Spleen (tissue), 11 donors: Measurements from ENCODE around the gene YEATS2. TPM values are rescaled to one million over a fixed set of nuclear protein-coding genes. Genes with fewer than 3 reads are reported as not detected.

ENCODE experiments used
- DNase-seq: peaks from one replicate; pipeline ENCODE4 v3.0.0-alpha.2; 2020
- H3K27ac ChIP-seq, 8 donors: fragments of 200-600 bp; sonication (generic) in 7 of 8; 1 replicate in 4 of 8; 2 replicates in 4 of 8; pipeline versions ENCODE4 v1.5.0 to v1.8.0; 2016 to 2021; ENCODE audit warnings: inconsistent platforms in 4 of 8, mild to moderate bottlenecking in 4 of 8, moderate library complexity in 1 of 8
- H3K27me3 ChIP-seq, 7 donors: fragments of 200-600 bp; sonication (generic) in 6 of 7; replicated peaks in 1 of 7; 1 replicate in 4 of 7; 2 replicates in 3 of 7; pipeline versions ENCODE4 v1.5.0 to v1.8.0; 2016 to 2021; ENCODE audit warnings: inconsistent platforms in 3 of 7, mild to moderate bottlenecking in 1 of 7
- H3K36me3 ChIP-seq, 6 donors: fragments of 200-600 bp; sonication (generic) in 5 of 6; 1 replicate in 4 of 6; 2 replicates in 2 of 6; pipeline versions ENCODE4 v1.5.0 to v1.8.0; 2016 to 2021; ENCODE audit warnings: inconsistent platforms in 2 of 6
- H3K4me1 ChIP-seq, 6 donors: fragments of 200-600 bp; sonication (generic) in 5 of 6; 1 replicate in 3 of 6; 2 replicates in 3 of 6; pipeline versions ENCODE4 v1.5.0 to v1.8.0; 2016 to 2021; ENCODE audit warnings: inconsistent platforms in 3 of 6
- H3K4me3 ChIP-seq, 8 donors: fragments of 200-600 bp; sonication (generic) in 7 of 8; 1 replicate in 4 of 8; 2 replicates in 4 of 8; pipeline versions ENCODE4 v1.5.0 to v1.8.0; 2016 to 2021; ENCODE audit warnings: inconsistent platforms in 4 of 8, mild to moderate bottlenecking in 4 of 8, moderate library complexity in 2 of 8
- H3K9me3 ChIP-seq, 8 donors: fragments of 200-600 bp; sonication (generic) in 7 of 8; 1 replicate in 4 of 8; 2 replicates in 4 of 8; pipeline versions ENCODE4 v1.5.0 to v1.8.0; 2016 to 2021; ENCODE audit warnings: inconsistent platforms in 4 of 8
- POLR2A ChIP-seq, 3 donors: fragments of 450-650 bp; IDR thresholded peaks; one replicate each; pipeline ENCODE4 v1.5.1; 2017; ENCODE audit warnings: antibody characterized with exemption in 3 of 3, mild to moderate bottlenecking in 1 of 3
- POLR2AphosphoS5 ChIP-seq, 3 donors: sonication (generic); formaldehyde crosslinking; IDR thresholded peaks; one replicate each; pipeline ENCODE4 v1.5.1; 2017; ENCODE audit warnings: antibody characterized with exemption in 3 of 3
- WGBS, 5 donors: extraction: QIAGEN DNeasy Blood & Tissue Kit in 3 of 5; methylation state at CpG; one replicate each; pipeline versions ENCODE4 v1.1.5 to v1.1.7; 2013 to 2018; 5-methylcytosine and 5-hydroxymethylcytosine counted together
- intact Hi-C: fragments of 100-400 bp; cut with DNase I; formaldehyde crosslinking; loops from one replicate; pipeline ENCODE4 v1.15.0; 2023; ENCODE audit warnings: low total_unique reads
- polyA plus RNA-seq, 3 donors: library from polyadenylated mRNA; stranded (reverse); fragments of 200-250 nt; gene quantifications; one replicate each; pipeline ENCODE4 v1.2.1, GENCODE V29; 2013
- total RNA-seq, 7 donors: library from RNA; depleted of rRNA in 3 of 7; stranded (reverse); fragments of >200 nt in 3 of 7; fragmentation: NEBNext Ultra II Directional in 4 of 7; extraction: Animal tissue kit (Norgen Biotek cat#: 25700) in 4 of 7; gene quantifications; one replicate each; pipeline versions ENCODE4 v1.1.0 to v1.2.1, GENCODE V29; 2016 to 2021
- TF ChIP-seq, protein P1 (sequence below), 11 experiments: fragments of 200-600 bp in 7 of 11; fragments of 450-650 bp in 4 of 11; sonication (generic) in 4 of 11; IDR thresholded peaks in 8 of 11; conservative IDR thresholded peaks in 3 of 11; 1 replicate in 7 of 11; 2 replicates in 4 of 11; pipeline versions ENCODE4 v1.4.0 to v1.8.0; 2016 to 2021; ENCODE audit warnings: antibody characterized with exemption in 11 of 11, inconsistent platforms in 4 of 11, mild to moderate bottlenecking in 1 of 11
- donor health status: healthy with polysubstance abuse.
- donor health status: DM: no; HTN: no; CAD: no; lungs with moderate emphysema.
- donor health status: DM: no; HTN: no; CAD: no.
- donor health status: Bipolar disorder and iron deficiency.
- donor health status: healthy.
- donor health status: DM: no; HTN: no; CAD: no.
- donor health status: DM: yes; HTN: yes; CAD: no.

The YEATS2 gene
- total and polyA plus RNA-seq, 10 donors: 4.6 to 33.5 (median 24.9) TPM

DNA sequence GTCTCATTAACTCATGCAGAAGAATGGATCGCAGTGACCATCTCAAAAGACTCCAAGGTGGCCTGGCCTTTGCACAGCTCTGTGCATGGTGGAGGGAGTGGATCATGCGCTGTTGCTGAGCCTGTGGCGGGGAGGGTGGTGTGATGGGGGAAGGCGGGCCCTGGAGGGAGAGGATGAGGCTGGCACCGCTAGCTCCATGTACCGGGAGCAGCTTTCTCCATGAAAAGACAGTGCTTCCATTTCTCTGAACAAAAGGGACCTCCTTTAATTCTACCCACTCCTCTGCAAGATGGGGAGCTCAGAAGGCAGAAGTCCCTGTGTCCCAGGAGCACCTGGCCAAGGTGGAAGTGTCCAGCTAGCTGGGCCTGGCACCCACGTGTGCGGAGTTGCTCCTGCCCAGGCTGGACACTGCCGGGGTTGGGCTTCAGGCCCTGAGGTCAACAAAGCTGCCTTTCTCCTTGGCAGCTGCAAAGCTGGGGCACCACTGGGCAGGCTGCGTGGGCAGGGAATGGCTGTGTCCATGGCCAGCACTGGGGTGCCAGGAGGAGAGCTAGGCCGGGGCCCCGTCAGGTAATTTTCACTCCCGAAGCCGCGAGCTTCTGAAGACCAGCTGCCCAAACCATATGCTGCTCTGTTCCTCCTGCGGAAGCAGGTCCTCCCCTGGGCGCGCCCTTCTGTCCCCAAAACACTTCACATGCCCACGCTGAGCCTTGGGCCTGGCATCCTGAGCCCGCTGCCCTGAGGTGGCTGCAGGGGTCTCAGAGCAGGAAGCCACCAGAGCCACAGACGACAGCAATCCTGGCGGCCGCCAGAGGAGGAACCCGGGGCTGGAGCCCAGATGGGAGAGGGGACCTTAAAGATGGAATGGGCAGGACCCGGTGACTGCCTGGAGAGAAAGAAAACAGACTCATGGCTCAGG lies 121.4 kb downstream of the YEATS2 start:
- DNase-seq: peak; percentile 35
- no peak overlapping the region for H3K27ac ChIP-seq

DNA sequence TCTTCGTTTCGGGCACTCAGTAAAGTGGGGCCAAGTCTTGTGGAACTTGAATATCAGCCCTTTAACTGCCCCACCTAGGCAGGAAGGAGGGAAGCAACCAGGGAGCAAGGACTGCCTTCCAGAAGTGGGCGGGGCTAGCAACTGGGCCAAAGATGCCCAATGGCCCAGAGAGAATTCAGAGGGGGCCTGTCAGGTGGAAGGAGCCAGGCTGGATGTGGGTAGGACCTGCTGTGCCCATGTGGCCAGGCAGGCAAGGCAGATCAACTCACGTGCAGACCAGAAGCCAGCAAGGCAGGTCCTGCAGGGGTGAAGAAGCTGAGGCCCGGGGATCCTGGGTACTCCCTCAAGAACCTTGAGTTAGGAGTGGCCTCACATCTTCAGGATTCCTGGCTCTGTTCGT lies 122.2 kb downstream of the YEATS2 start:
- WGBS, 5 donors: 86 to 95% (median 89%) methylated on average over 6 of the region's 6 CpGs
- peaks cover 0 to 10% (median 0%) of the 10 kb centered on the region in 7 donors for H3K27me3 ChIP-seq
- no peak overlapping the region for H3K4me3 ChIP-seq
- no peak for TF ChIP-seq POLR2A (IDR thresholded peaks at IDR 0.05)
- no peak for TF ChIP-seq POLR2AphosphoS5 (IDR thresholded peaks at IDR 0.05)
- TF ChIP-seq, protein P1, sequence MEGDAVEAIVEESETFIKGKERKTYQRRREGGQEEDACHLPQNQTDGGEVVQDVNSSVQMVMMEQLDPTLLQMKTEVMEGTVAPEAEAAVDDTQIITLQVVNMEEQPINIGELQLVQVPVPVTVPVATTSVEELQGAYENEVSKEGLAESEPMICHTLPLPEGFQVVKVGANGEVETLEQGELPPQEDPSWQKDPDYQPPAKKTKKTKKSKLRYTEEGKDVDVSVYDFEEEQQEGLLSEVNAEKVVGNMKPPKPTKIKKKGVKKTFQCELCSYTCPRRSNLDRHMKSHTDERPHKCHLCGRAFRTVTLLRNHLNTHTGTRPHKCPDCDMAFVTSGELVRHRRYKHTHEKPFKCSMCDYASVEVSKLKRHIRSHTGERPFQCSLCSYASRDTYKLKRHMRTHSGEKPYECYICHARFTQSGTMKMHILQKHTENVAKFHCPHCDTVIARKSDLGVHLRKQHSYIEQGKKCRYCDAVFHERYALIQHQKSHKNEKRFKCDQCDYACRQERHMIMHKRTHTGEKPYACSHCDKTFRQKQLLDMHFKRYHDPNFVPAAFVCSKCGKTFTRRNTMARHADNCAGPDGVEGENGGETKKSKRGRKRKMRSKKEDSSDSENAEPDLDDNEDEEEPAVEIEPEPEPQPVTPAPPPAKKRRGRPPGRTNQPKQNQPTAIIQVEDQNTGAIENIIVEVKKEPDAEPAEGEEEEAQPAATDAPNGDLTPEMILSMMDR (IDR thresholded peaks at IDR 0.05 in 8 of 11, conservative IDR thresholded peaks at IDR 0.05 in 3 of 11): no peak
- no peak for DNase-seq
- peaks cover 9 to 15% (median 13%) of the 10 kb centered on the region in 6 donors for H3K4me1 ChIP-seq
- H3K9me3 ChIP-seq: no peaks in the 10 kb centered on the region
- intact Hi-C loops: no loop called here
- H3K36me3 ChIP-seq: peaks cover 0 to 24% (median 4%) of the 10 kb centered on the region in 6 donors
- H3K27ac ChIP-seq: no peak overlapping the region

More for the DNA sequence above, 121.4 kb downstream of the YEATS2 start:
- Histone ChIP-seq H3K27me3 (peaks cover 0 to 1% (median 0%) of the 10 kb centered on the region in 7 donors), H3K9me3 (no peaks in the 10 kb centered on the region), H3K4me3 (no peak overlapping the region), H3K36me3 (peaks cover 0 to 28% (median 4%) of the 10 kb centered on the region in 6 donors), H3K4me1 (peaks cover under 1 to 6% (median 4%) of the 10 kb centered on the region in 6 donors)
- intact Hi-C loops: no loop called here
- WGBS, 5 donors: 87 to 93% (median 90%) methylated on average over 22 to 25 of the region's 25 CpGs
- TF ChIP-seq POLR2AphosphoS5 (IDR thresholded peaks at IDR 0.05): peak in 1 of 3 donors; percentile 16
- TF ChIP-seq, protein P1 (IDR thresholded peaks at IDR 0.05 in 8 of 11, conservative IDR thresholded peaks at IDR 0.05 in 3 of 11): no peak

DNA sequence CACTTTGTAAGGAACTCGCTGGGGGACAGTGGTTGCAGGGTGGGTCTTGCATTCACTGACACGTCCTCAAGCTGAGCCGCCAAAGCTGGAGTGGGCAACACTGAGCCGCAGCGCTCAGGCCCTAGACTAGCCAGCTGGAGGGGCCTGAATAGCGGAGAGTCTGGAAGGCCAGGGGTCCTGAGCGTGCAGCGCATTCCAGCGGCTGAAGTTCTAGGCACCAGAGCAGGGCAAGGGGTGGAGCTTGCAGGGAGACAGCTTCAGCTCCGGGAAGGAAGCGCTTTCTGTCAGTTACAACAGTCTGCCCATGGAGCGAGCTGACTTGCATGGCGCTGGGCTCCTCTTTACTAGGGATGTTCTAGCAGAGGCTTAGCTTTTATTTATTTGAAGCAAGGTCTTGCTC lies 125.0 kb downstream of the YEATS2 start:
- Histone ChIP-seq H3K4me3 (no peak overlapping the region), H3K27ac (no peak overlapping the region), H3K36me3 (peaks cover 0 to 4% (median 0%) of the 10 kb centered on the region in 6 donors), H3K27me3 (peaks cover 0 to 14% (median 0%) of the 10 kb centered on the region in 7 donors), H3K9me3 (no peaks in the 10 kb centered on the region), H3K4me1 (peaks cover 13 to 28% (median 21%) of the 10 kb centered on the region in 6 donors)
- TF ChIP-seq POLR2A (IDR thresholded peaks at IDR 0.05) (no peak), POLR2AphosphoS5 (IDR thresholded peaks at IDR 0.05) (no peak)
- TF ChIP-seq, protein P1 (IDR thresholded peaks at IDR 0.05 in 8 of 11, conservative IDR thresholded peaks at IDR 0.05 in 3 of 11): no peak
- intact Hi-C loops: no loop called here
- DNase-seq: peak; percentile 47
- 77 to 89% (median 86%) methylated on average over 12 to 13 of the region's 13 CpGs for WGBS, 5 donors

DNA sequence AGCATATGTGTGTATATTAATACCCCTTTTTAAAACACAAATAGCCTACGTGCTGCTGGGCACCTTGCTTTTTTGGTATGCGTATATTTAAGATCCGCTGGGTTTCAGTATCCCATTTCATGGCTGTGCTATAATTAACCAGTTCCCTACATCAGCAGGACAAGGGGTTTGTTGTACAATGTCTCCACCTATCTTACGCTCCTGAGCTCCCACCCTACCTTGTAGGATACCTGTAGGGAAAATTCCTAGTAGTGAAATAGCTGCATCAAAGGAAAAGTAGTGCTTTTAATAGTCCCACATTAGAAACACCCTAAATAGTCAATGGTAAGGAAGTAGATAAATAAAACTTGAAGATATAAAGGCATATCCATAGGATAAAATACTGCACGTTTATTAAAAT lies 126.4 kb downstream of the YEATS2 start:
- 75 to 83% (median 77%) methylated on average over 5 of the region's 5 CpGs for WGBS, 5 donors
- intact Hi-C loops: no loop called here
- H3K27me3 ChIP-seq: peaks cover 0 to 14% (median 0%) of the 10 kb centered on the region in 7 donors
- no peak overlapping the region for H3K27ac ChIP-seq
- H3K4me3 ChIP-seq: no peak overlapping the region
- peaks cover 0 to 17% (median 3%) of the 10 kb centered on the region in 6 donors for H3K36me3 ChIP-seq
- no peaks in the 10 kb centered on the region for H3K9me3 ChIP-seq
- peaks cover 13 to 28% (median 21%) of the 10 kb centered on the region in 6 donors for H3K4me1 ChIP-seq
- TF ChIP-seq, protein P1 (IDR thresholded peaks at IDR 0.05 in 8 of 11, conservative IDR thresholded peaks at IDR 0.05 in 3 of 11): no peak
- TF ChIP-seq POLR2A (IDR thresholded peaks at IDR 0.05): no peak
- DNase-seq: no peak
